SK-N-SH (cell line): ENCODE data around the gene TBKBP1. TPM values are rescaled to one million over a fixed set of nuclear protein-coding genes. Genes with fewer than 3 reads are reported as not detected.

Experiments
- CTCF ChIA-PET: fragments of 300-600, 350-600 bp; formaldehyde crosslinking; extraction: SDS; loops from one replicate; lab custom pipeline; 2021; lab: Yijun Ruan, JAX
- POLR2A ChIA-PET: fragments of 350-600 bp; sonication (Branson Sonifier 250); formaldehyde crosslinking; extraction: SDS; loops from one replicate; lab custom pipeline; 2020; ENCODE audit warnings: antibody characterized with exemption, inconsistent platforms; lab: Yijun Ruan, JAX
- DNase-seq: peaks from one replicate; pipeline ENCODE4 v3.0.0; 2012
- H2AFZ ChIP-seq: fragments of 200-600 bp; sonication (generic); 2 replicates; pipeline ENCODE4 v1.8.1; 2016; ENCODE audit warnings: antibody characterized with exemption, mild to moderate bottlenecking, low read depth
- H3F3A ChIP-seq: fragments of 200-600 bp; sonication (generic); replicated peaks from 2 replicates; pipeline ENCODE3; 2016; ENCODE audit warnings: antibody characterized with exemption, mild to moderate bottlenecking; ENCODE audit not compliant: insufficient read depth
- H3K27ac ChIP-seq, 2 experiments: fragments of 200-500 bp in 1 of 2; fragments of 200-600 bp in 1 of 2; sonication (Bioruptor generic) in 1 of 2; sonication (generic), shearing (Covaris generic) in 1 of 2; 2 replicates each; pipeline versions ENCODE4 v1.5.1 to v1.6.1; 2014 to 2016; ENCODE audit warnings: low read depth in 2 of 2, inconsistent platforms in 1 of 2, low read length in 1 of 2, mild to moderate bottlenecking in 1 of 2, mixed read lengths in 1 of 2
- H3K27me3 ChIP-seq: fragments of 200-600 bp; sonication (generic), shearing (Covaris generic); 2 replicates; pipeline ENCODE4 v1.6.1; 2016; ENCODE audit warnings: mixed run types; ENCODE audit not compliant: insufficient read depth
- H3K36me3 ChIP-seq, 2 experiments: fragments of 200-500 bp in 1 of 2; fragments of 200-600 bp in 1 of 2; sonication (Bioruptor generic) in 1 of 2; sonication (generic) in 1 of 2; replicated peaks in 1 of 2; 2 replicates each; pipeline versions ENCODE3 to v1.5.1; 2014 to 2016; ENCODE audit warnings: low read length in 1 of 2, mild to moderate bottlenecking in 1 of 2; ENCODE audit not compliant: insufficient read depth in 2 of 2, control insufficient read depth in 1 of 2
- H3K4me1 ChIP-seq, 2 experiments: fragments of 200-500 bp in 1 of 2; fragments of 200-600 bp in 1 of 2; sonication (Bioruptor generic) in 1 of 2; sonication (generic), shearing (Covaris generic) in 1 of 2; 2 replicates each; pipeline versions ENCODE4 v1.5.1 to v1.6.1; 2014 to 2016; ENCODE audit warnings: low read depth in 1 of 2, low read length in 1 of 2, mixed run types in 1 of 2; ENCODE audit not compliant: insufficient read depth in 2 of 2, control insufficient read depth in 1 of 2
- H3K4me2 ChIP-seq: fragments of 200-600 bp; sonication (generic), shearing (Covaris generic); 2 replicates; pipeline ENCODE4 v1.6.1; 2017; ENCODE audit warnings: mixed run types
- H3K4me3 ChIP-seq, 2 experiments: fragments of 200-500 bp in 1 of 2; fragments of 200-600 bp in 1 of 2; sonication (Bioruptor generic) in 1 of 2; sonication (generic), shearing (Covaris generic) in 1 of 2; 2 replicates each; pipeline versions ENCODE4 v1.5.1 to v1.8.1; 2014 to 2016; ENCODE audit warnings: low read depth in 2 of 2, inconsistent platforms in 1 of 2, low read length in 1 of 2, mild to moderate bottlenecking in 1 of 2, mixed read lengths in 1 of 2, moderate library complexity in 1 of 2
- H3K79me2 ChIP-seq: fragments of 200-600 bp; sonication (generic); 2 replicates; pipeline ENCODE4 v1.8.1; 2017; ENCODE audit warnings: mild to moderate bottlenecking; ENCODE audit not compliant: insufficient read depth
- H3K9ac ChIP-seq: fragments of 200-600 bp; sonication (generic); 2 replicates; pipeline ENCODE4 v1.6.1; 2017; ENCODE audit warnings: mixed run types
- H3K9me2 ChIP-seq: fragments of 200-600 bp; sonication (generic); 2 replicates; pipeline ENCODE4 v1.6.1; 2017; ENCODE audit warnings: mixed run types
- H3K9me3 ChIP-seq: fragments of 200-600 bp; sonication (generic); 2 replicates; pipeline ENCODE4 v1.6.1; 2017; ENCODE audit warnings: mixed run types, mild to moderate bottlenecking, moderate library complexity
- H4K20me1 ChIP-seq: fragments of 200-600 bp; sonication (generic); 2 replicates; pipeline ENCODE4 v1.6.1; 2017; ENCODE audit warnings: mild to moderate bottlenecking, mixed run types; ENCODE audit not compliant: insufficient read depth
- CTCF ChIP-seq: fragments of 200-600 bp; sonication (generic); IDR thresholded peaks from 2 replicates; pipeline ENCODE4 v1.6.1; 2017; ENCODE audit warnings: antibody characterized with exemption, mild to moderate bottlenecking, moderate library complexity
- EP300 ChIP-seq, 2 experiments: IDR thresholded peaks; 2 replicates each; pipeline versions ENCODE4 v1.4.0 to v1.6.1; 2012; ENCODE audit warnings: borderline replicate concordance in 1 of 2, low read depth in 1 of 2, low read length in 1 of 2
- EZH2phosphoT487 ChIP-seq: fragments of 200-600 bp; sonication (generic); IDR thresholded peaks from 2 replicates; pipeline ENCODE4 v1.6.1; 2017; ENCODE audit warnings: low read depth, mixed run types, mild to moderate bottlenecking, antibody characterized with exemption, moderate library complexity, borderline replicate concordance
- FOXJ3 ChIP-seq: sonication (generic); formaldehyde crosslinking; IDR thresholded peaks from 2 replicates; pipeline ENCODE4 v1.5.1; 2020; ENCODE audit warnings: mild to moderate bottlenecking, missing genetic modification reagents
- FOXM1 ChIP-seq: IDR thresholded peaks from 2 replicates; pipeline ENCODE4 v1.4.0; 2012; ENCODE audit warnings: low read depth, mild to moderate bottlenecking
- GABPA ChIP-seq: IDR thresholded peaks from 2 replicates; pipeline ENCODE4 v1.4.0; 2012; ENCODE audit warnings: low read depth, mild to moderate bottlenecking
- IRF3 ChIP-seq: fragments of 150-350 bp; IDR thresholded peaks from 2 replicates; pipeline ENCODE4 v1.6.1; 2016; ENCODE audit warnings: mild to moderate bottlenecking, low read depth, low read length
- MAX ChIP-seq: IDR thresholded peaks from 2 replicates; pipeline ENCODE4 v1.4.0; 2012; ENCODE audit warnings: low read depth
- MEF2A ChIP-seq: IDR thresholded peaks from 2 replicates; pipeline ENCODE4 v1.4.0; 2012; ENCODE audit warnings: low read depth, borderline replicate concordance
- MXI1 ChIP-seq: IDR thresholded peaks from 2 replicates; pipeline ENCODE4 v1.6.1; 2012; ENCODE audit warnings: mild to moderate bottlenecking, low read depth, low read length, improper control_type of control experiment
- NFIC ChIP-seq: IDR thresholded peaks from 2 replicates; pipeline ENCODE4 v1.4.0; 2012; ENCODE audit warnings: borderline replicate concordance
- NRF1 ChIP-seq: IDR thresholded peaks from 2 replicates; pipeline ENCODE4 v1.6.1; 2012; ENCODE audit warnings: low read depth, mild to moderate bottlenecking, low read length
- RAD21 ChIP-seq: IDR thresholded peaks from 2 replicates; pipeline ENCODE4 v1.6.1; 2012; ENCODE audit warnings: mild to moderate bottlenecking, low read length
- RCOR1 ChIP-seq: fragments of 150-350 bp; IDR thresholded peaks from 2 replicates; pipeline ENCODE4 v1.6.1; 2017; ENCODE audit warnings: antibody characterized with exemption, low read length
- RFX5 ChIP-seq: IDR thresholded peaks from 2 replicates; pipeline ENCODE4 v1.6.1; 2012; ENCODE audit warnings: mild to moderate bottlenecking, improper control_type of control experiment, low read length
- RXRA ChIP-seq: IDR thresholded peaks from 2 replicates; pipeline ENCODE4 v1.4.0; 2012; ENCODE audit warnings: low read depth, mild to moderate bottlenecking, borderline replicate concordance
- TAF1 ChIP-seq: IDR thresholded peaks from 2 replicates; pipeline ENCODE4 v1.6.1; 2012; ENCODE audit warnings: low read depth, mild to moderate bottlenecking, low read length, moderate library complexity, borderline replicate concordance
- TCF12 ChIP-seq: IDR thresholded peaks from 2 replicates; pipeline ENCODE4 v1.4.0; 2012
- TEAD4 ChIP-seq: IDR thresholded peaks from 2 replicates; pipeline ENCODE4 v1.4.0; 2012; ENCODE audit warnings: mild to moderate bottlenecking, borderline replicate concordance; ENCODE audit not compliant: insufficient read depth
- USF2 ChIP-seq: fragments of 150-350 bp; IDR thresholded peaks from 2 replicates; pipeline ENCODE4 v1.6.1; 2017; ENCODE audit warnings: antibody characterized with exemption, low read length, low read depth, borderline replicate concordance
- YY1 ChIP-seq: IDR thresholded peaks from 2 replicates; pipeline ENCODE4 v1.4.0; 2012; ENCODE audit warnings: low read depth, mild to moderate bottlenecking
- WGBS: methylation state at CpG from one replicate; pipeline ENCODE4 v1.1.6; 2017; ENCODE audit warnings: low lambda C conversion rate; 5-methylcytosine and 5-hydroxymethylcytosine counted together
- polyA plus RNA-seq, 3 experiments: library from polyadenylated mRNA; depleted of rRNA; stranded (reverse); fragments of >200 nt; gene quantifications; 2 replicates each; pipeline ENCODE4 v1.2.3, GENCODE V29; 2012

TBKBP1 gene
- polyA plus RNA-seq, 1 of the 3 experiments (the other 2 are of a cell fraction) = 14.4 TPM

DNA sequence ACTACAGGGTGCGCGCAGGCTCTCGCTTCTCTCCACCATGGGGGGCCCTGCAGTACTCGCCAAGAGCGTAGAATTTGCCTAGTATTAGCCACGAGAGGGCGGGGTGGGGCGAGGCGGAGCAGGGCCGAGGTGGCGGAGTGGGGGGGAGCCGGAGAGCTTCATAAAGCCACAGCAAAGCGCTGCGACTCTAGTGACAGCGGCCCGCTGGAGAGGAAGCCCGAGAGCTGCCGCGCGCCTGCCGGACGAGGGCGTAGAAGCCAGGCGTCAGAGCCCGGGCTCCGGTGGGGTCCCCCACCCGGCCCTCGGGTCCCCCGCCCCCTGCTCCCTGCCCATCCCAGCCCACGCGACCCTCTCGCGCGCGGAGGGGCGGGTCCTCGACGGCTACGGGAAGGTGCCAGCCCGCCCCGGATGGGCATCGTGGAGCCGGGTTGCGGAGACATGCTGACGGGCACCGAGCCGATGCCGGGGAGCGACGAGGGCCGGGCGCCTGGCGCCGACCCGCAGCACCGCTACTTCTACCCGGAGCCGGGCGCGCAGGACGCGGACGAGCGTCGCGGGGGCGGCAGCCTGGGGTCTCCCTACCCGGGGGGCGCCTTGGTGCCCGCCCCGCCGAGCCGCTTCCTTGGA lies 39.2 kb downstream of the TBKBP1 start, which contains the start of gene TBX21:
Gene TBX21 (plus strand): TSS at position 190 of the 627 bp plus-strand sequence. CDS start 219 bp downstream, at position 409.
- H3K27ac ChIP-seq = no peak within 1 kb of the TSS
- DNase-seq = peak; percentile 93
- no peaks in the 10 kb centered on the region for H3K9me2 ChIP-seq
- peaks cover 87% of the 10 kb centered on the region for H3K27me3 ChIP-seq
- peak within 1 kb of the TSS; percentile 64; the same call in 1 of the 2 replicates for H3K4me2 ChIP-seq
- H4K20me1 ChIP-seq = 0 out of 2 replicates have a peak, but pooled peaks cover 6% of the 10 kb centered on the region
- ChIA-PET POLR2A (interaction anchor here (0.6 to 1.3 kb wide), 3 partner anchors 9 to 98 kb away, joined by 3 read pairs; partner anchors contain the start of genes LRRC46 and MRPL10), CTCF (interaction anchor here (0.6 to 9.9 kb wide), 18 partner anchors 10 to 108 kb away, joined by 3 to 109 read pairs (median 4); partner anchors contain the start of genes OSBPL7 and SCRN2)
- H3K9me3 ChIP-seq = no peaks in the 10 kb centered on the region
- H3K36me3 ChIP-seq = no peaks in the 10 kb centered on the region
- peaks cover 0 to 10% of the 10 kb centered on the region in 2 experiments; a peak in 1 of 4 replicates for H3K4me1 ChIP-seq
- no peaks in the 10 kb centered on the region for H3K79me2 ChIP-seq
- H2AFZ ChIP-seq = 0 out of 2 replicates have a peak within 1 kb of the TSS, but pooled peaks have one; percentile 27
- TF ChIP-seq CTCF (peak; percentile 40), RAD21 (0 out of 2 replicates have a peak, but pooled peaks have one; percentile 16), TEAD4 (no peak)
- H3F3A ChIP-seq = peaks cover 6% of the 10 kb centered on the region
- H3K4me3 ChIP-seq = peak within 1 kb of the TSS; percentile 25 to 31; a peak in 3 of 4 replicates
- WGBS = 5% methylated on average over 43 of the region's 73 CpGs
- H3K9ac ChIP-seq = no peak within 1 kb of the TSS

GRCh38 chr17:47733674-47734410 lies 39.9 kb downstream of the TBKBP1 start:
- Histone ChIP-seq H3K4me3 (peak overlapping the region in 1 of 2 experiments; percentile 31; a peak in 2 of 4 replicates), H3K4me1 (peaks cover 0 to 10% of the 10 kb centered on the region in 2 experiments; a peak in 1 of 4 replicates), H3K9me2 (no peaks in the 10 kb centered on the region), H4K20me1 (0 out of 2 replicates have a peak, but pooled peaks cover 6% of the 10 kb centered on the region), H3K36me3 (no peaks in the 10 kb centered on the region), H3F3A (peaks cover 6% of the 10 kb centered on the region), H3K9me3 (no peaks in the 10 kb centered on the region), H3K27me3 (peaks cover 91% of the 10 kb centered on the region), H3K4me2 (peak overlapping the region; percentile 64; the same call in 1 of the 2 replicates), H2AFZ (0 out of 2 replicates have a peak overlapping the region, but pooled peaks have one; percentile 27), H3K79me2 (no peaks in the 10 kb centered on the region), H3K9ac (no peak overlapping the region), H3K27ac (no peak overlapping the region)
- 32% methylated on average over 18 of the region's 60 CpGs for WGBS
- CTCF ChIA-PET = interaction anchor here (0.6 to 13.6 kb wide), 15 partner anchors 11 to 104 kb away, joined by 3 to 211 read pairs (median 5); partner anchors contain the start of genes OSBPL7 and TBKBP1
- POLR2A ChIA-PET = no interaction called here
- peak; percentile 82 for DNase-seq
- TF ChIP-seq IRF3 = no peak
- no peak for TF ChIP-seq FOXM1
- no peak for TF ChIP-seq NRF1
- no peak for TF ChIP-seq EP300 (IDR thresholded peaks at IDR 0.05; ENCODE audit: borderline replicate concordance in 1 of 2, low read depth in 1 of 2, low read length in 1 of 2)
- no peak for TF ChIP-seq NFIC
- no peak for TF ChIP-seq YY1
- no peak for TF ChIP-seq FOXJ3
- TF ChIP-seq TAF1 = no peak
- TF ChIP-seq RFX5 = no peak
- TF ChIP-seq RAD21 = no peak
- no peak; the same call in 1 of the 2 replicates for TF ChIP-seq MXI1
- TF ChIP-seq RCOR1 = no peak
- no peak for TF ChIP-seq USF2
- TF ChIP-seq MAX = no peak
- no peak; the same call in 1 of the 2 replicates for TF ChIP-seq EZH2phosphoT487
- TF ChIP-seq RXRA = no peak
- no peak for TF ChIP-seq TCF12
- no peak for TF ChIP-seq MEF2A
- no peak for TF ChIP-seq GABPA
